Suprapubic skin (tissue), 4 donors: ENCODE measurements around the gene HBS1L. TPM values are rescaled to one million over a fixed set of nuclear protein-coding genes. Genes with fewer than 3 reads are reported as not detected.

Experiments
- DNase-seq, 2 donors: peaks; one replicate each; pipeline ENCODE4 v3.0.0-alpha.2; 2019; ENCODE audit warnings: low spot score in 2 of 2
- H3K27ac ChIP-seq: fragments of 200-600 bp; sonication (generic); one replicate; pipeline ENCODE4 v1.5.1; 2019
- H3K27me3 ChIP-seq: fragments of 200-600 bp; sonication (generic); one replicate; pipeline ENCODE4 v1.5.1; 2019
- H3K36me3 ChIP-seq: fragments of 200-600 bp; sonication (generic); one replicate; pipeline ENCODE4 v1.5.1; 2019
- H3K4me1 ChIP-seq: fragments of 200-600 bp; sonication (generic); one replicate; pipeline ENCODE4 v1.5.1; 2019
- H3K4me3 ChIP-seq: fragments of 200-600 bp; sonication (generic); one replicate; pipeline ENCODE4 v1.5.1; 2019; ENCODE audit warnings: mild to moderate bottlenecking
- H3K9me3 ChIP-seq: fragments of 200-600 bp; sonication (generic); one replicate; pipeline ENCODE4 v1.5.1; 2019
- EP300 ChIP-seq: sonication (generic); formaldehyde crosslinking; IDR thresholded peaks from one replicate; pipeline ENCODE4 v1.6.1; 2017; ENCODE audit warnings: antibody characterized with exemption
- POLR2A ChIP-seq, 2 donors: fragments of 450-650 bp; IDR thresholded peaks; one replicate each; pipeline ENCODE4 v1.6.1; 2017; ENCODE audit warnings: antibody characterized with exemption in 2 of 2, mild to moderate bottlenecking in 2 of 2, moderate library complexity in 2 of 2
- POLR2AphosphoS5 ChIP-seq, 3 donors: sonication (generic); formaldehyde crosslinking; IDR thresholded peaks; one replicate each; pipeline ENCODE4 v1.6.1; 2017; ENCODE audit warnings: antibody characterized with exemption in 3 of 3
- WGBS: methylation state at CpG from one replicate; pipeline ENCODE4 v1.1.5; 2018; 5-methylcytosine and 5-hydroxymethylcytosine counted together
- total RNA-seq, 4 donors: library from RNA; depleted of rRNA; stranded (reverse); fragments of >200 nt; gene quantifications; one replicate each; pipeline ENCODE4 v1.1.0, GENCODE V29; 2016
- TF ChIP-seq, protein P1 (sequence below), 2 donors: fragments of 200-600 bp in 1 of 2; fragments of 450-650 bp in 1 of 2; sonication (generic) in 1 of 2; IDR thresholded peaks; one replicate each; pipeline ENCODE4 v1.5.1; 2016 to 2019; ENCODE audit warnings: antibody characterized with exemption in 2 of 2, mild to moderate bottlenecking in 1 of 2, moderate library complexity in 1 of 2

The HBS1L gene
- total RNA-seq, 4 donors from 2014 or later, result 33.9 to 43.0 (median 36.1) TPM

DNA sequence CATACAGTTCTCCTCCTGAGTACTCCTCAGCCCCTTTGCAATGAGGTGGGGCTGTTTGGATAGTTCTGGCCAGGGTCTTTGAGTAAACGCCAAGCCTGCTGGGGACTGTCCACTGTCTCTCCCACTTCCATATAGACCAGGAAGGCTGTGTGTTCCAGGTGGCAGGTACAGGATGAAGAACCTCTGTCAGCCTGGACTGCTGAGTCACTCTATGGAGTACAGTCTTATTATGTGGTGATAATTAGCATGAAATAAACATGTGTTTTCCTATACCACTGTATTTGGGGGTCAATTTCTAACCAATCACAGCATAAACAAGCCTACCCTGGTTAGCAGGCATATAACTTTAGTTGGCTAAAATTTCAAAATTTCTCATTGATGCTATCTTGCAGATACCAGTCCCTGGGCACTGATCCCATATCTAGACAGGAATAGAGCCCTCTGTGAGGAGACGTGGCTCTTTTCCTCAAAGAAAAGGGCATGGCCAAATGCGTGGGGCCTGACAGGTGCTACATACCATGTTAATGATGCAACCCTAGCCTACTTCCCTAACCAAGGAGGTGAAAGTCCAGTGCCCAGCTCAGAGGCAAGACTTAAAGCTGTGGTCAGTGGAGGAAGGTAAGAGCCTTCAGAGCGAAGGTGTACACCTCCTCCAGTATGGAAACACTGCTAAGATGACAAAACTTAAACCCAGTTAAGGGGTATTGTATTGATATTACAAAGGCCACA lies 100.2 kb downstream of the HBS1L start:
- Histone ChIP-seq H3K4me3 (no peak overlapping the region), H3K4me1 (no peaks in the 10 kb centered on the region), H3K27ac (no peak overlapping the region), H3K9me3 (no peaks in the 10 kb centered on the region), H3K36me3 (peaks cover 7% of the 10 kb centered on the region), H3K27me3 (no peaks in the 10 kb centered on the region)
- DNase-seq, result no peak
- TF ChIP-seq, protein P1, sequence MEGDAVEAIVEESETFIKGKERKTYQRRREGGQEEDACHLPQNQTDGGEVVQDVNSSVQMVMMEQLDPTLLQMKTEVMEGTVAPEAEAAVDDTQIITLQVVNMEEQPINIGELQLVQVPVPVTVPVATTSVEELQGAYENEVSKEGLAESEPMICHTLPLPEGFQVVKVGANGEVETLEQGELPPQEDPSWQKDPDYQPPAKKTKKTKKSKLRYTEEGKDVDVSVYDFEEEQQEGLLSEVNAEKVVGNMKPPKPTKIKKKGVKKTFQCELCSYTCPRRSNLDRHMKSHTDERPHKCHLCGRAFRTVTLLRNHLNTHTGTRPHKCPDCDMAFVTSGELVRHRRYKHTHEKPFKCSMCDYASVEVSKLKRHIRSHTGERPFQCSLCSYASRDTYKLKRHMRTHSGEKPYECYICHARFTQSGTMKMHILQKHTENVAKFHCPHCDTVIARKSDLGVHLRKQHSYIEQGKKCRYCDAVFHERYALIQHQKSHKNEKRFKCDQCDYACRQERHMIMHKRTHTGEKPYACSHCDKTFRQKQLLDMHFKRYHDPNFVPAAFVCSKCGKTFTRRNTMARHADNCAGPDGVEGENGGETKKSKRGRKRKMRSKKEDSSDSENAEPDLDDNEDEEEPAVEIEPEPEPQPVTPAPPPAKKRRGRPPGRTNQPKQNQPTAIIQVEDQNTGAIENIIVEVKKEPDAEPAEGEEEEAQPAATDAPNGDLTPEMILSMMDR (IDR thresholded peaks at IDR 0.05), result no peak
- TF ChIP-seq EP300 (no peak), POLR2AphosphoS5 (IDR thresholded peaks at IDR 0.05) (no peak), POLR2A (IDR thresholded peaks at IDR 0.05) (no peak)
- 83% methylated on average over 4 of the region's 4 CpGs for WGBS

DNA sequence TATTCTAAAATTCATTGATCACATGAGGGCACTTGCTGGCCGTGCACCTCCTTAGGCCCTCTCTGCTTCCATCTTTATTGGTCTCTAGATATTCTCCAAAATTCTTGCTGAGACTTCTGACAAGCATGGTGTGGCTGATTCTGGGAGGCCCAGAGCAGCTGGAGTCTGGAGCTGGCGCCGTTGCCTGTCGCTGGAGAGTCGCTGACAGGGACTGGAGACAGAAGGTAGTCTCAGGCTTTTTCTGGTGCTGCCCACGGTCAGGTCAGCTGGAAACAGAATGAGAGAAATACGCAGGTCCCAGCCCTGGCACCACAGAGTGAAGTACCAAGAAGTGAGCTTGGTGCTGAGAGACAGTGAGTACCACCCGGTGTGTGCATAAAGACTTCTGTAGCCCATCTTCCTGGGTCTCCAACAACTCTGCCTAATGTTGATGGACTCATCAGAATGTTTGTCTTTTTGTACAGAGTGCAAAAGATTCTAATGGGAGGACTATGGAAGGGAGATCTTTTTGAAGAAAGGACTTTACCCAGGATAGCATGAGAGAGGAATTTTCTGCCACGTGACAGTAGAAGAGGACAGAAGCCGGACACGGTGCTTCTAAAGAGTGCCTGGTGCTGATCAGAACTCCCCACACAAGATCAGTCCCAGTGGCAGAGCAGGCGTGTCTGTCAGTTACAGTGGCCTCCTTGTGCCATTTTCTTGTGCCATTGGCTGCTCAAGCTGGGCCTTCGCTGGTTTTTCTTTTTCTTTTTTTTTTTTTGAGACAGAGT lies 102.9 kb downstream of the HBS1L start:
- DNase-seq, result no peak
- peaks cover 1% of the 10 kb centered on the region for H3K9me3 ChIP-seq
- H3K4me3 ChIP-seq, result no peak overlapping the region
- no peaks in the 10 kb centered on the region for H3K4me1 ChIP-seq
- no peaks in the 10 kb centered on the region for H3K36me3 ChIP-seq
- no peak overlapping the region for H3K27ac ChIP-seq
- TF ChIP-seq POLR2A (IDR thresholded peaks at IDR 0.05) (no peak), POLR2AphosphoS5 (IDR thresholded peaks at IDR 0.05) (no peak), EP300 (no peak)
- TF ChIP-seq, protein P1 (IDR thresholded peaks at IDR 0.05), result no peak
- WGBS, result 89% methylated on average over 12 of the region's 13 CpGs
- no peaks in the 10 kb centered on the region for H3K27me3 ChIP-seq

DNA sequence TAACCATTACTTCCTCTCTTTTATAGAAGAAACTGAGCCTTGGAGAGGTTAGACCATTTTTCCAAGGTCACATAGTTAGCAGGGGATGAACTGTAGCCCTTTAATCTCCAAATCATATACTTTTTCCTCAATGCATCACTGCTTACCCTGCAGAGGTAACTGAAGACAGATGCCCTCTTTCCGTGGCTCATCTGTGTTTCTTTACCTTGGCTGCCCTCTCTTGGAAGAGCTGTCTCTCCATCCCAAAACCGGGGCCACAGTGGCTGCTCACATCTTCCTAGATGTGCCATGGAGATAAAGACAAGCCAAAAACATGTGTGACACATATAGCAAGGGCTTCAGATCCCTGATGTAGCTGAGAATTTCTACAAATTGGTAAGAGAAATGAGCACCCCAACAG lies 104.1 kb downstream of the HBS1L start:
- no peaks in the 10 kb centered on the region for H3K27me3 ChIP-seq
- TF ChIP-seq POLR2AphosphoS5 (IDR thresholded peaks at IDR 0.05) (no peak), EP300 (no peak), POLR2A (IDR thresholded peaks at IDR 0.05) (no peak)
- TF ChIP-seq, protein P1 (IDR thresholded peaks at IDR 0.05), result no peak
- H3K36me3 ChIP-seq, result no peaks in the 10 kb centered on the region
- WGBS, result 43% methylated on average over 2 of the region's 2 CpGs
- no peak overlapping the region for H3K4me3 ChIP-seq
- peaks cover 3% of the 10 kb centered on the region for H3K9me3 ChIP-seq
- no peak for DNase-seq
- no peaks in the 10 kb centered on the region for H3K4me1 ChIP-seq
- no peak overlapping the region for H3K27ac ChIP-seq

DNA sequence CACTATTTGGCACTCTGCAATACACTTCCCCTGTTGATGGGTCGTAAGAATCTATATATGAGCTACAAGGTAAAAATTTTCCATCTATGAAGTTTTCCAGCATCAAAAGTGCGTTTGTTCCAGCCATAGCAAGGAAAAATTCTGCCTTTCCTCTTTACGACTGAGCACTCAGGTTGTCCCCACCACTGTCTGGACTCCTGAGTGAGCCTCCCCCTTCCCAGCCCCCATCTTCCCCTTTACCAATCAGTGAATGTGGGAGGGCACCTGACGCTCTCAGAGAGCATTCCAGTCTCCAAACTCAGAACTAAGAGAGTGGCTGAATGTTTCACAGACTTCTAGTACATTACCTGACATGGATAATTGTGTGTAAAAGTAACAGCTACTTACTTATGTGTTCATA lies 104.7 kb downstream of the HBS1L start, which contains the start of gene ALDH8A1:
TSS of gene ALDH8A1 (minus strand) at position 175 of the 400 bp plus-strand sequence. CDS start at position 127, 48 bp downstream.
- Histone ChIP-seq H3K4me3 (no peak within 1 kb of the TSS), H3K4me1 (no peaks in the 10 kb centered on the region), H3K27ac (no peak within 1 kb of the TSS), H3K27me3 (no peaks in the 10 kb centered on the region), H3K36me3 (no peaks in the 10 kb centered on the region), H3K9me3 (peaks cover 3% of the 10 kb centered on the region)
- DNase-seq, result no peak
- TF ChIP-seq POLR2AphosphoS5 (IDR thresholded peaks at IDR 0.05), result no peak
- no peak for TF ChIP-seq POLR2A (IDR thresholded peaks at IDR 0.05)
- TF ChIP-seq EP300, result no peak
- TF ChIP-seq, protein P1 (IDR thresholded peaks at IDR 0.05), result no peak
- 84% methylated on average over 4 of the region's 4 CpGs for WGBS

DNA sequence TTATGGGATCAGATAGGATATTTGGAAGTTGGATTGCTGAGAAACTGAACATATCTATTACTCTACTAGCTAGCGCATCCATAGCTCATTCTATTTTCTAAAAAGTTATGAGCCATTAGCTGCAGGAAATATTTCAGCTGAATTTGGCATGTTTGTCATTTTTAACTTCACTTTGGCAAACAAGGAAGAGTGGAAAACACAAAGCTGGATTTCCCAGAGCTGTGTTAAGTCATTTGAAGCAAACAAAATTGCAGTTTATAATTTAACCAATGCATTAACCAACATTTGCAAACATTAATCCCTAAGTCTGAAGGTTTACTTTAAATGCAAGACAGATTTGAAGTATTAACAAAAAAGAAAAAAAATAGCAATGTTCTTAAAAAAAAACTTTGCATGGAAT lies 105.9 kb downstream of the HBS1L start:
- Histone ChIP-seq H3K27ac (no peak overlapping the region), H3K4me3 (no peak overlapping the region), H3K9me3 (peaks cover 3% of the 10 kb centered on the region), H3K4me1 (no peaks in the 10 kb centered on the region), H3K27me3 (no peaks in the 10 kb centered on the region), H3K36me3 (no peaks in the 10 kb centered on the region)
- DNase-seq, result no peak
- TF ChIP-seq EP300 (no peak), POLR2A (IDR thresholded peaks at IDR 0.05) (no peak), POLR2AphosphoS5 (IDR thresholded peaks at IDR 0.05) (no peak)
- TF ChIP-seq, protein P1 (IDR thresholded peaks at IDR 0.05), result no peak
- 79% methylated on average over 1 of the region's 1 CpG for whole genome bisulfite sequencing
